Measurements from ENCODE around the gene ATP5F1C.
A peak's percentile ranks its signal among the peaks of the same experiment; 100 is the strongest.
"Not testable (repeated sequence)": the region's sequence is repeated elsewhere in the genome, so short reads cannot be mapped to it uniquely, and the experiment has no call there.

The ATP5F1C gene

GRCh38 chr10:7811000-7811399 is 23.0 kb downstream of the ATP5F1C start:
- no peaks in the 10 kb centered on the region for H3K4me1 ChIP-seq (ENCODE audit: control insufficient read depth, insufficient read depth, low read length)
- TF ChIP-seq ZNF624 (tag by site-specific recombination; IDR thresholded peaks at IDR 0.05) (no peak), ZNF76 (tag by site-specific recombination; IDR thresholded peaks at IDR 0.05; ENCODE audit: borderline replicate concordance, low read depth) (no peak), TCF7L2 (IDR thresholded peaks at IDR 0.05; ENCODE audit: borderline replicate concordance, low read depth, low read length) (no peak), SCRT2 (tag by site-specific recombination; IDR thresholded peaks at IDR 0.05) (no peak), ZNF561 (tag by site-specific recombination; IDR thresholded peaks at IDR 0.05; ENCODE audit: borderline replicate concordance) (no peak), ZNF239 (tag by site-specific recombination; IDR thresholded peaks at IDR 0.05) (no peak), ZNF362 (tag by site-specific recombination; IDR thresholded peaks at IDR 0.05) (no peak), ZNF639 (tag by site-specific recombination; IDR thresholded peaks at IDR 0.05) (no peak), ZNF112 (tag by site-specific recombination; IDR thresholded peaks at IDR 0.05) (no peak), ZNF223 (tag by site-specific recombination; IDR thresholded peaks at IDR 0.05) (no peak), PRDM4 (tag by site-specific recombination; IDR thresholded peaks at IDR 0.05) (no peak), ZNF518A (tag by site-specific recombination; conservative IDR thresholded peaks at IDR 0.05; ENCODE audit: low read depth) (no peak), ZBTB1 (tag by site-specific recombination; IDR thresholded peaks at IDR 0.05) (no peak), ZNF354C (tag by site-specific recombination; IDR thresholded peaks at IDR 0.05; ENCODE audit: borderline replicate concordance, low read depth) (no peak)
- H3K4me3 ChIP-seq (ENCODE audit: low read depth, low read length), result no peak overlapping the region
- ChIA-PET POLR2A (interaction anchor here (3.6 kb wide), 1 partner anchor 22 kb away, joined by 19 read pairs; the partner anchor contains the start of genes ATP5F1C and KIN), CTCF (no interaction called here)
- peaks cover 15 to 21% of the 10 kb centered on the region in 2 experiments for H3K36me3 ChIP-seq (ENCODE audit: control insufficient read depth in 2 of 2, insufficient read depth in 1 of 2, low read length in 2 of 2)
- H3K9me3 ChIP-seq (ENCODE audit: control insufficient read depth, insufficient read depth, low read depth, low read length), result no peaks in the 10 kb centered on the region
- H3K27ac ChIP-seq (ENCODE audit: extremely low read depth, low read depth, low read length), result no peak overlapping the region

GRCh38 chr10:7811743-7812142 is 23.8 kb downstream of the ATP5F1C start:
- CTCF ChIA-PET; H3K9me3 ChIP-seq (ENCODE audit: control insufficient read depth, insufficient read depth, low read depth, low read length); H3K4me1 ChIP-seq (ENCODE audit: control insufficient read depth, insufficient read depth, low read length); H3K4me3 ChIP-seq (ENCODE audit: low read depth, low read length); H3K27ac ChIP-seq (ENCODE audit: extremely low read depth, low read depth, low read length): not testable (repeated sequence)
- POLR2A ChIA-PET, result interaction anchor here (3.6 kb wide), 1 partner anchor 23 kb away, joined by 19 read pairs; the partner anchor contains the start of genes ATP5F1C and KIN
- peaks cover 11 to 15% of the 10 kb centered on the region in 2 experiments for H3K36me3 ChIP-seq (ENCODE audit: control insufficient read depth in 2 of 2, insufficient read depth in 1 of 2, low read length in 2 of 2)
- TF ChIP-seq KLF1 (tag by site-specific recombination; IDR thresholded peaks at IDR 0.05) (peak; percentile 60), PRDM10 (tag by site-specific recombination; IDR thresholded peaks at IDR 0.05) (peak; percentile 40; the same call in 1 of the 2 replicates), ZBTB20 (tag by site-specific recombination; IDR thresholded peaks at IDR 0.05) (0 out of 2 replicates have a peak, but pooled peaks have one; percentile 10), WT1 (tag by site-specific recombination; IDR thresholded peaks at IDR 0.05) (peak; percentile 16; the same call in 1 of the 2 replicates)
